Thyroid gland (tissue), 4 donors: ENCODE results near the gene UBE2D3.

Experiments
- POLR2A ChIP-seq, 2 donors: fragments of 450-650 bp; IDR thresholded peaks; one replicate each; pipeline ENCODE4 v1.6.1; 2017; ENCODE audit warnings: antibody characterized with exemption in 2 of 2, mild to moderate bottlenecking in 2 of 2, moderate library complexity in 1 of 2
- TF ChIP-seq, protein P1 (sequence below), 6 experiments: fragments of 200-600 bp in 3 of 6; fragments of 450-650 bp in 3 of 6; sonication (generic) in 3 of 6; IDR thresholded peaks; one replicate each; pipeline ENCODE4 v1.5.1; 2016 to 2019; ENCODE audit warnings: antibody characterized with exemption in 6 of 6, mild to moderate bottlenecking in 2 of 6, inconsistent platforms in 1 of 6, moderate library complexity in 1 of 6

DNA sequence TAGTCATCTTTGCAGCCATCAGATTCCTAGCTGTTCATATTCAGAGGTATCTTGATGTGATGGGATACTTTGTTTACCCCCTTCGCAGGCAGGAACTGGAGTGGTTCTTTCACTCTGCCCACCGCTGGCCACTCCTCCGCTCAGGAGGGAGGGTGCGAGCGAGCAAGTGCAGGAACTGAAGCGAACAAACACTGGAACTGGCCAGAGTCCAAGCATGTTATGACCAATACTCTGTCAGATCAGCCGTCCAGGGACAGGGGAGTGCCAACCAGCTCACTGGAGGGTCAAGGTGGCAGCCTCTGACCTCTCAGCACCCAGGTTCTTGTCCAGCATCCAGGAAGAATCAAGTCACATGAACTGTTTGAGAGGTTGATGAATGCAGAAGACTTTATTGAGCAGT is 48.6 kb downstream of the UBE2D3 start:
- TF ChIP-seq, protein P1, sequence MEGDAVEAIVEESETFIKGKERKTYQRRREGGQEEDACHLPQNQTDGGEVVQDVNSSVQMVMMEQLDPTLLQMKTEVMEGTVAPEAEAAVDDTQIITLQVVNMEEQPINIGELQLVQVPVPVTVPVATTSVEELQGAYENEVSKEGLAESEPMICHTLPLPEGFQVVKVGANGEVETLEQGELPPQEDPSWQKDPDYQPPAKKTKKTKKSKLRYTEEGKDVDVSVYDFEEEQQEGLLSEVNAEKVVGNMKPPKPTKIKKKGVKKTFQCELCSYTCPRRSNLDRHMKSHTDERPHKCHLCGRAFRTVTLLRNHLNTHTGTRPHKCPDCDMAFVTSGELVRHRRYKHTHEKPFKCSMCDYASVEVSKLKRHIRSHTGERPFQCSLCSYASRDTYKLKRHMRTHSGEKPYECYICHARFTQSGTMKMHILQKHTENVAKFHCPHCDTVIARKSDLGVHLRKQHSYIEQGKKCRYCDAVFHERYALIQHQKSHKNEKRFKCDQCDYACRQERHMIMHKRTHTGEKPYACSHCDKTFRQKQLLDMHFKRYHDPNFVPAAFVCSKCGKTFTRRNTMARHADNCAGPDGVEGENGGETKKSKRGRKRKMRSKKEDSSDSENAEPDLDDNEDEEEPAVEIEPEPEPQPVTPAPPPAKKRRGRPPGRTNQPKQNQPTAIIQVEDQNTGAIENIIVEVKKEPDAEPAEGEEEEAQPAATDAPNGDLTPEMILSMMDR (IDR thresholded peaks at IDR 0.05): no peak
- no peak for TF ChIP-seq POLR2A (IDR thresholded peaks at IDR 0.05)
